DMS 273 treated with DMSO at 0.1 percent for 48 hours (cell line): ENCODE results near the gene IVD.
"Not testable (repeated sequence)": the region's sequence is repeated elsewhere in the genome, so short reads cannot be mapped to it uniquely, and the experiment has no call there.

Experiments
- DNase-seq: peaks from one replicate; lab custom pipeline; 2025; lab: John Stamatoyannopoulos, UW

IVD gene

GRCh38 chr15:40439461-40439959 is 33.9 kb downstream of the IVD start:
- peak; percentile 8 for DNase-seq

DNA sequence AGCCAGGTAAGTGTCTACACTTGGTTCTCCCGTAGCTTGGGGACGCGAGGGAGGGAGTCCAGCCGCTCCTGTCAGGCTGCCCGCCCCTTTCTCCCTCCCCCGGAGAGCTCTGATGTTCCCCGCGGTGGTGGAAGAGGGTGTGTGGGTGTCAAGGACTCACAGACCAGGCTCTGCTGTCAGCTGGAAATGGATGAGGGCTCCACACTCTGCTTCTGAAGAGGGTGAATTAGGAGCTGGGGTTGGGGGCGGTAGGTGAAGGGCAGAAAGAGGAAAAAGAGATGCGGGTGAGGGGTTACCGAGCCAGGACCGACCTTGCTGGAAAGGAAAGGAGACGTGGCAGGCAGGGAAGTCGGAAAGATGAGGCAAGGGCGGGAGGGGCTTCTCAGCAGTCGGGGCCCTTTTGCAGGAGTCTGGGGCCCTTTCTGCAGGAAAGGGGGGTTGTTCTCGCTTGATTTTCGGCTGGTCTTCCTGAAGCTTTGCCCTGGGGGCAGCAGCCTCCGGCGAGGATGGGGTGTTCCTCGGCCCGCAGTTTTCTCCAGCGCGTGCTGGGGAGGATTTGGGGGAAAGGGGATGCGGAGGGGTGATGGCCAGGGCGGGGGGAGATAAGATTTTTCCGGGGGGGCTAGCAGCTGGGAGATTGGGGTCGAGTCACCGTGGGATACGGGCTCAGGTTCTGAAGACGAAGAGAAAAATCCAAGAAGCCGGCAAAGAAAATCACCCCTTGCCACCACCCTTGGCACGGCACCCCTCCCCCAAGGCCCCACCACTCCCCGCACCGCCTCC is 34.6 kb downstream of the IVD start:
- DNase-seq: no peak

- DNase-seq: peak; percentile 80
These were observed 35.4 kb downstream of the IVD start, which contains the start of gene BAHD1 for GRCh38 chr15:40440743-40441564. BAHD1 (plus strand) TSS chr15:40440953; CDS start chr15:40458465, 17,512 bp downstream.

- DNase-seq: no peak
These were observed 36.3 kb downstream of the IVD start for GRCh38 chr15:40441565-40442531.

DNA sequence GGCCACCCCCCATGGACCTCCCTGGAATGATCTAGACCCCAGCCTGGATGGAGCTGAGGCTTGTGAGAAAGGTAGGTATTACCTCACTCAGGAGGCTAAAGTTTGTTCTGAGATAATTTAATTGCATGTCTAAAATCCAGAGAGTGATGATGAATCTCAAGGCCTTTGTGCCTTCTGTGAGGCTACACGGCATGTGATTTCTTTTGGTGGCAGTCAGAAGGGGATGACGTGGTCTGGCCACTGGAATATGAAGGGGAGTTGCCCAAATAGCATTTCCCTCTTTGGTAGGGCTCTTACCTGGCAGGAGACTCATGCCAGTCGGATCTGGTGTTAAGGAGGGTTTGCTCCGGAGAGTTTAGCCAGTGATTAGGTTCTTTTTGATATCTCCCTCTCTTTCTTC is 37.7 kb downstream of the IVD start:
- no peak for DNase-seq

- DNase-seq: no peak
These were observed 38.3 kb downstream of the IVD start for GRCh38 chr15:40443846-40444245.

DNA sequence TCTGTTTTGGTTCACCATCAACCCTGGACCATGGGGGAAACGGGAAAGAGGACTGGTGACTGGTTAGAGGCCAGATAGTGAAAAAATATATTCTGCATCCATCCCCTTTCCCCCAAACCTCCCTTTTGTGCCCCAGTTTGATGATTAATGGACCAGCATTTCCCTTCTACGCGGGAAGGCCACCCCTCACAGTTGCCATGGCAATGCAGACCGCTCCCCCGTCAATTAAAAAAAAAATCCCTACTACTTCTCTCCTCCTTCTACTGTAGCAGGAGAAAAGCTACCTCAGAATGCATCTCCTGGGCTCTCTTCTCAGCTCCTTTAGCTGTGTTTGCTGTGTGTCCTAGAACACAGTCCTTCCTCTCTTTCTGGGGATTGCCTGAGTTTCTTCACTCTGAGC is 39.1 kb downstream of the IVD start:
- DNase-seq: no peak

- DNase-seq: no peak
These were observed 39.9 kb downstream of the IVD start for GRCh38 chr15:40445421-40445922.

- DNase-seq: no peak
These were observed 40.5 kb downstream of the IVD start for GRCh38 chr15:40446144-40446543.

- DNase-seq: no peak
These were observed 42.8 kb downstream of the IVD start for GRCh38 chr15:40448354-40448753.

GRCh38 chr15:40449275-40449674 is 43.7 kb downstream of the IVD start:
- no peak for DNase-seq

GRCh38 chr15:40450047-40450446 is 44.5 kb downstream of the IVD start:
- DNase-seq: no peak

- DNase-seq: no peak
These were observed 46.0 kb downstream of the IVD start for GRCh38 chr15:40451527-40452158.

DNA sequence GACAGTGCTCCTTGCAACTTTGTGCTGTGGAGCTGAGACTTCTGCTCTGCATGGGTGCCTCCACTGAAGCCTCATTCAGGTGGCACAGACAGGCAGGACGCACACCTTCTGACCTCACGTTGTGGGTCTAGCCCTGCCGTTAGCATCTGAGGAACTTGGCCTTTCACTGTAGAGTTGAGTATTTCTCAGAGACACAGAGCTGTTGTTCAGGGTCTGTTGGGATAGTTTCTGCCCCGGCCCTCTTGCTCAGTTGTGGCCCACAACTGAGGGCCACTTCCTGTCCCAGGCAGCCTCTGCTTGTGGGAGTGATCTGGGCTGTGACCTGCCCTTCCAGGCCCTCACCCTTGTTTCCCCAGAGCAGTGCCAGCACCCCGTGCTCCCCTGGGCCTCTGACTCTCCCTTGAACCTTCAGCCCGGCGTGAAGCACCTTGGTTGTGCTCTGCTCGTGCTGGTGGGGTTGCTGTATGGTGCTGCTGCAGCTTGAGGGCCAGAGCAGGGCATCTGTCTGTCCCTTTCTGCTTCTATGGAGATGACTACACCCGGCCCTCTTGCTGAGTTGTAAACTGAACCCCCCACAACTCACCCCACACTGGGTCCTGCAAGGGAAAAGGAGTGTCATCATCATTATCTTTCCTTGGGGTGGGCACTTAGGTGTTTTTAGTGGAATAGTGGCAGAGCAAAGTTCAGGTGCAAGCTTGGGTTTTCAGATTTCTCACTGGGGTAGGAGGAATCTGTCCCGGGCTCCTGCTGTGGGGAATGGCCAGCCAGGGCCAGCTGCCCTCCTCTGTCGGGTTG is 46.9 kb downstream of the IVD start:
- no peak for DNase-seq

DNA sequence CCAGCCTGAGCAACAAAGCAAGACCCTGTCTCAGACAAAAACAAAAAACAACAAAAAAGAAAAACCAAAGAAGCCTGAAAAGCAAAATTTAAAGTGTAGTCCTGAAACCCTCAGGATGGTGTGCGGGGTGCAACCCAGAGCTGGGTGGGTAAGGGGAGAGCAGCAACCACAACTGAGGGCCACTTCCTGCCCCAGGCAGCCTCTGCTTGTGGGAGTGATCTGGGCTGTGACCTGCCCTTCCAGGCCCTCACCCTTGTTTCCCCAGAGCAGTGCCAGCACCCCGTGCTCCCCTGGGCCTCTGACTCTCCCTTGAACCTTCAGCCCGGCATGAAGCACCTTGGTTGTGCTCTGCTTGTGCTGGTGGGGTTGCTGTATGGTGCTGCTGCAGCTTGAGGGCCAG is 48.3 kb downstream of the IVD start:
- not testable (repeated sequence) for DNase-seq

DNA sequence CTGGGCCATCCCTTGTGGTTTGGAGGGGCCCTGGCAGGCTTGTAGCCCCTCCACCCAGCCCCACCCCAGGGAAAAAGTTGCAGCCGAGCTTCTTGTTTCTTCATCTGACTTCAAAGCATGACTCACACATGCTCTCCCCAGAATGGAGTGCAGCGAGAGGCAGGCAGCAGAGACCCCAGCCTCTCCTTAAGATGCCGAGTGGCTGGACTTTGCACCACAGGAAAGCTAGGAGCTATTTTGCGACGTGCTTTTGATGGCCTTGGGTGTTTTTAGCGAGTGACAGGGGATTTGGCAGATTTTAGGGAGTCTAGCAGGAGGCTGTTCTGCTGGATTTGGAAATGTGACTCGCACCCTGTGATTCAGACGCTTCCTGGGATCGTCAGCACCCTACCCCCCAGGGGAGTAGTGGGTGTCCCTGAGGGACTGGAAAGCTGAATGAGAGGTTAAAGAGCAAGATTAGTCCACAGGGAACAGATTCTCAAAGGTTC is 49.4 kb downstream of the IVD start:
- DNase-seq: no peak

- DNase-seq: no peak
These were observed 50.7 kb downstream of the IVD start for GRCh38 chr15:40456299-40456712.

GRCh38 chr15:40456738-40457137 is 51.1 kb downstream of the IVD start:
- no peak for DNase-seq

DNA sequence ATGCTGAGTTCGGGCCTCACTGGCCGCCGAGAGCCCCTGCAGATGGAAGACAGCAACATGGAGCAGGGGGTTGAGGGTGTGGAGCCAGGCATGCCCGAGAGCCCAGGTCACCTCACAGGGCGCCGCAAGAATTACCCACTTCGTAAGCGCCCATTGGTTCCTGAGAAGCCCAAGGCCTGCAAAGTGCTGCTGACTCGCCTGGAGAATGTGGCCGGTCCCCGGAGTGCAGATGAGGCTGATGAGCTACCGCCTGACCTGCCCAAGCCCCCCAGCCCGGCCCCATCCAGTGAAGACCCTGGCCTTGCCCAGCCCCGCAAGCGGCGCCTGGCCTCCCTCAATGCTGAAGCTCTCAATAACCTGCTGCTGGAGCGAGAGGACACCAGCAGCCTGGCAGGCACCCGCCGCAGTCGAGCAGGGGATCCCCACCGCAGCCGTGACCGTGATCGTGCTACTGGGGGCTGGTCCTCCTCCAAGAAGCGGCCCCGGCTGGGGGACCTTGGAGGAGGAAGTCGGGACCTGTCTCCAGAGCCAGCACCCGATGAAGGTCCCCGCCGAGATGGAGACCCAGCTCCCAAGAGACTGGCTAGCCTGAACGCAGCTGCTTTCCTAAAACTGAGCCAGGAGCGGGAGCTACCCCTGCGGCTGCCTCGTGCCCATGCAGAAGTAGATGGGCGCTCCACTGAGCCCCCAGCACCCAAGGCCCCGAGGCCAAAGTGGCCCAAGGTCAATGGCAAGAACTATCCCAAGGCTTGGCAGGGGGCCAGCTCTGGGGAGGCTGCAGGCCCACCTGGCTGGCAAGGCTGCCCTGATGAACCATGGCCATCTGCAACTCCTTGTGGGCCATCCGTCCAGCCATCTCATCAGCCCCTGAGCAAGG is 53.1 kb downstream of the IVD start:
- no peak for DNase-seq
